ENCODE results near the gene ITGB4.

The ITGB4 gene

GRCh38 chr17:75720656-75721462 lies at the start of gene ITGB4:
TSS of gene ITGB4 (plus strand) at chr17:75721459. CDS start at chr17:75724704, 3,245 bp downstream.
- H2AFZ ChIP-seq (ENCODE audit: low read depth, low read length): 0 out of 2 replicates have a peak within 1 kb of the TSS, but pooled peaks have one; percentile 45
- H3K9ac ChIP-seq (ENCODE audit: low read length): peak within 1 kb of the TSS; percentile 42; the same call in 1 of the 2 replicates
- TF ChIP-seq CTCF (IDR thresholded peaks at IDR 0.05; ENCODE audit: low read depth, low read length) (no peak), EZH2phosphoT487 (IDR thresholded peaks at IDR 0.05; ENCODE audit: low read depth) (no peak)
- no peaks in the 10 kb centered on the region for H3K9me3 ChIP-seq (ENCODE audit: insufficient read depth, low read length)
- no peaks in the 10 kb centered on the region for H3K79me2 ChIP-seq (ENCODE audit: low read length)
- peak within 1 kb of the TSS; percentile 72 for H3K4me3 ChIP-seq (ENCODE audit: low read length)
- no peaks in the 10 kb centered on the region for H3K4me1 ChIP-seq (ENCODE audit: low read length)
- H3K36me3 ChIP-seq (replicated peaks; ENCODE audit: low read depth, low read length): no peaks in the 10 kb centered on the region
- no peak within 1 kb of the TSS for H3K27ac ChIP-seq (ENCODE audit: low read length)
- peak within 1 kb of the TSS; percentile 74 for H3K4me2 ChIP-seq (ENCODE audit: low read length)
- peaks cover 23% of the 10 kb centered on the region for H3K27me3 ChIP-seq (ENCODE audit: low read depth, low read length)
- no peaks in the 10 kb centered on the region for H4K20me1 ChIP-seq (ENCODE audit: insufficient read depth, low read length)

GRCh38 chr17:75672011-75672410 lies 49.2 kb upstream of the ITGB4 start:
- Histone ChIP-seq H3K4me3 (ENCODE audit: low read length) (no peak overlapping the region), H3K36me3 (replicated peaks; ENCODE audit: low read depth, low read length) (peaks cover 51% of the 10 kb centered on the region), H2AFZ (ENCODE audit: low read depth, low read length) (no peak overlapping the region), H3K4me2 (ENCODE audit: low read length) (no peak overlapping the region), H3K9ac (ENCODE audit: low read length) (no peak overlapping the region), H3K9me3 (ENCODE audit: insufficient read depth, low read length) (no peaks in the 10 kb centered on the region), H4K20me1 (ENCODE audit: insufficient read depth, low read length) (no peaks in the 10 kb centered on the region), H3K27me3 (ENCODE audit: low read depth, low read length) (no peaks in the 10 kb centered on the region), H3K79me2 (ENCODE audit: low read length) (peaks cover 84% of the 10 kb centered on the region), H3K27ac (ENCODE audit: low read length) (no peak overlapping the region), H3K4me1 (ENCODE audit: low read length) (peaks cover 33% of the 10 kb centered on the region)
- TF ChIP-seq EZH2phosphoT487 (IDR thresholded peaks at IDR 0.05; ENCODE audit: low read depth) (no peak), CTCF (IDR thresholded peaks at IDR 0.05; ENCODE audit: low read depth, low read length) (no peak)

- H4K20me1 ChIP-seq (ENCODE audit: insufficient read depth, low read length): no peaks in the 10 kb centered on the region
- H3K79me2 ChIP-seq (ENCODE audit: low read length): peaks cover 84% of the 10 kb centered on the region
- no peaks in the 10 kb centered on the region for H3K27me3 ChIP-seq (ENCODE audit: low read depth, low read length)
- no peak overlapping the region for H2AFZ ChIP-seq (ENCODE audit: low read depth, low read length)
- TF ChIP-seq EZH2phosphoT487 (IDR thresholded peaks at IDR 0.05; ENCODE audit: low read depth) (no peak), CTCF (IDR thresholded peaks at IDR 0.05; ENCODE audit: low read depth, low read length) (no peak)
- no peak overlapping the region for H3K4me2 ChIP-seq (ENCODE audit: low read length)
- H3K9ac ChIP-seq (ENCODE audit: low read length): no peak overlapping the region
- peak overlapping the region; percentile 43 for H3K27ac ChIP-seq (ENCODE audit: low read length)
- H3K9me3 ChIP-seq (ENCODE audit: insufficient read depth, low read length): no peaks in the 10 kb centered on the region
- H3K4me1 ChIP-seq (ENCODE audit: low read length): peaks cover 41% of the 10 kb centered on the region
- H3K36me3 ChIP-seq (replicated peaks; ENCODE audit: low read depth, low read length): peaks cover 50% of the 10 kb centered on the region
- H3K4me3 ChIP-seq (ENCODE audit: low read length): no peak overlapping the region
These were observed 47.8 kb upstream of the ITGB4 start for GRCh38 chr17:75673487-75673886.

DNA sequence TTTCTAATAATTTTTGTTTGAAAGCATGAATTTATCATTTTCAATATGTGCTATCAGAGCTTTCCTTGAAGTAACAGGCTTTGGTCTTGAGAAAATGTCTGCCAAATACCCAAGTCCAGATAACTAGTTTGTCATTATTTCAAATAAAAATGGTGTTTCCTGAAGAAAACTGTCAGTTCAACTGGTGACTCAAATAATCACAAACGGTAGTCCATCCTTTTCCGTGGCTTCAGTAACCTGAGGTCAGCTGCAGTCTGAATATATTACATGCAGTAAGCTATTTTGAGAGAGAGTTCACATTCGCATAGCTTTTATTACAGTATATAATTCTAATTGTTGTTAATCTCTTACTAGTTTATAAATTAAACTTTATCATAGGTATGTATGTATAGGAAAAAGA lies 44.8 kb upstream of the ITGB4 start:
- no peaks in the 10 kb centered on the region for H3K9me3 ChIP-seq (ENCODE audit: insufficient read depth, low read length)
- TF ChIP-seq CTCF (IDR thresholded peaks at IDR 0.05; ENCODE audit: low read depth, low read length) (no peak), EZH2phosphoT487 (IDR thresholded peaks at IDR 0.05; ENCODE audit: low read depth) (no peak)
- peaks cover 54% of the 10 kb centered on the region for H3K36me3 ChIP-seq (replicated peaks; ENCODE audit: low read depth, low read length)
- H3K4me1 ChIP-seq (ENCODE audit: low read length): peaks cover 53% of the 10 kb centered on the region
- H3K9ac ChIP-seq (ENCODE audit: low read length): no peak overlapping the region
- peak overlapping the region; percentile 93 for H3K27ac ChIP-seq (ENCODE audit: low read length)
- no peak overlapping the region for H2AFZ ChIP-seq (ENCODE audit: low read depth, low read length)
- H3K4me3 ChIP-seq (ENCODE audit: low read length): no peak overlapping the region
- no peaks in the 10 kb centered on the region for H4K20me1 ChIP-seq (ENCODE audit: insufficient read depth, low read length)
- no peaks in the 10 kb centered on the region for H3K27me3 ChIP-seq (ENCODE audit: low read depth, low read length)
- H3K79me2 ChIP-seq (ENCODE audit: low read length): peaks cover 82% of the 10 kb centered on the region
- peak overlapping the region; percentile 4; the same call in 1 of the 2 replicates for H3K4me2 ChIP-seq (ENCODE audit: low read length)

Data from OCI-LY3 (cell line).